ENCODE results near the gene TTC24.
"Not testable (repeated sequence)": the region's sequence is repeated elsewhere in the genome, so short reads cannot be mapped to it uniquely, and the experiment has no call there.

TTC24 gene

DNA sequence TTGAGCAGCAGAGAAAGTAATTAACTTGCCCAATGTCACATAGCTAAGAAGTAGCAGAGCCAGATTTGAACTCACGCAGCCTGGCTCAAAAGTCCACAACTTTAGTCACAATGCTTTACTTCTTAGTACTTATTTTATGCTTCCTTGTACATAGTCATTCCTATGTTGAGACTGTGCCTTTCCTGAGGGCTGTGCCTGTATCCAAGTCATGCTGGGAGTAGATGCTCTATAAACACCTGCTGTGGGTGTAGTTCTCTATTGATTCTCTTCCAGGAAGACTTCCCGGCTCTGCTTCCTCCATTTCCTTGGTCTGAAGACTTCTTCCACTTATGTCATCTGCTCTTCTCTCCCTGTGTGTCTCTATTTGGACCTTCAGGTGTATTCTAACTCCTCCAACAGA lies 23.8 kb upstream of the TTC24 start:
- no peak for DNase-seq

DNA sequence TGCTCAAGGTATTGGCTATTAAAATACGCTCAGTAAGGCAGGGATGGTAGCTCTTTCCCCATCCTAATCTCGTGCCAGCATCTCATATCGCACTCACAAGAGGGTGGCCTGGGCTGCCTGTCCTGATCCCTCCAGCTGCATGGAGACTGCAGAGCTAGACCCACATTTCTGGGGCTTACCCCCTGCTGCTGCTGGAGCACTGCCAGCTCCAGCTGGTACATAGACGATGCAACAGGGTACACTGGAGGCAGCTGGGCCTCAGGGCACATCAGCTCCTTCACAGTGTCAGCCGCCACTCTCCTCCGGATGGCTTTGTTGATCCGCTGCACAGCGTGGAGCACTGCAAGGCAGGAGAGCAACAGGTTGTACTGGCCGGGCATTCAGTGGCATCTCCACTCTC lies 23.2 kb upstream of the TTC24 start:
- DNase-seq = no peak

DNA sequence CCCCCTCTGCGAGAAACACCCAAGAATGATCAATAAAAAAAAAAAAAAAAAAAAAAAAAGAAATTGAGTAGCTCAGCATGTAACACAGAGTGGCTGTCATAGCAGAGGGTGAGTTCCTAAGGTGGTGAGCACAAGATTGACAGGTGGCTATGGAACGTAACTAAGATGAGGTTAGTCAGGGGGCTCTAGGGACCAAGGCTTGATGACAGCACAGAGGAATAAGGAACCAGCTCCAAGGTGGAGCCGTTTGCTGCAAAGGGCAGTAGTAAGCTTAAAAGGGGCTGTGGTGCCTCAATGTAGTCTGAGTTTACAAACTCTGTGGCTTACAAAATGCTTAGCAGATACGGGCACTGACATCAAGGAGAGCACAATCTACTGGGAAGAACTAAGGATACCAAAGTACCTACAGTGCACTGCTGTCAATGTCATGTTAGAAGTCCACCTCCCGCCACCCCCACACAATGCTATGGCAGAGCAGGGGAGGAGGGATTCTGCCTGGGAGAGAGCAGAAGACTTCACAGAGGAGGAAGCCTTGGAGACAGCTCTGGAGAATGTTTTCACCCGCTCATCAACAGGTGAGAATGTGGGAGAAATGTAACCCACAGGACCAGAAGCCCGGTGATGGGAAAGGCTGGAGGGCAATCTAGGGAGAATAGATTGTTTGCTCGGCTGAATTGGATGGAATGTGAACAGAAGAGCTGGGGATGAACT lies 20.3 kb upstream of the TTC24 start:
- no peak for DNase-seq

DNA sequence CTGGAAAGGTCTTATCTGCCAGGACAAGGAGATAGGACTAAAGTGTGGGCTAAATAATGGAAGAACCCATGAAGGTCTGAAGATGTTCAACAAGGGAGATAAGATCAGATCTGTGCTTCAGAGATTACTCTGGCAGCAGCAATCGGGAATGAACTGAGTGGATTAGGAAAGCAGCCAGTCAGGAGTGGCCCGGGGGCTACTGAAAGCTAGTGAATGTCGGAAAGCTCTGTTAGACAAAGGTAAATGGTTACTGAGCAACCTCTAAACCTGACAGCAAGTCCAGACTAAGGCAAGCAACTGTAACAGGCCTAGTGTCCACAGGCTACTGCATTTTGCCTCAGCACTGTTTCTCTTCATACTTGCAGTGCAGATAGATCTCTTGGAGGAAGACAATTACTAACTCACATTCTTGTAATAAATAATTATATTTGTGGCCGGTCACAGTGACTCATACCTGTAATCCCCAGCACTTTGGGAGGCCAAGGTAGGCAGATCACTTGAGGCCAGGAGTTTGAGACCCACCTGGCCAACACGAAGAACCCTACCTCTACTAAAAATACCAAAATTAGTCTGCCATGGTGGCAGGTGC lies 19.6 kb upstream of the TTC24 start:
- no peak for DNase-seq

DNA sequence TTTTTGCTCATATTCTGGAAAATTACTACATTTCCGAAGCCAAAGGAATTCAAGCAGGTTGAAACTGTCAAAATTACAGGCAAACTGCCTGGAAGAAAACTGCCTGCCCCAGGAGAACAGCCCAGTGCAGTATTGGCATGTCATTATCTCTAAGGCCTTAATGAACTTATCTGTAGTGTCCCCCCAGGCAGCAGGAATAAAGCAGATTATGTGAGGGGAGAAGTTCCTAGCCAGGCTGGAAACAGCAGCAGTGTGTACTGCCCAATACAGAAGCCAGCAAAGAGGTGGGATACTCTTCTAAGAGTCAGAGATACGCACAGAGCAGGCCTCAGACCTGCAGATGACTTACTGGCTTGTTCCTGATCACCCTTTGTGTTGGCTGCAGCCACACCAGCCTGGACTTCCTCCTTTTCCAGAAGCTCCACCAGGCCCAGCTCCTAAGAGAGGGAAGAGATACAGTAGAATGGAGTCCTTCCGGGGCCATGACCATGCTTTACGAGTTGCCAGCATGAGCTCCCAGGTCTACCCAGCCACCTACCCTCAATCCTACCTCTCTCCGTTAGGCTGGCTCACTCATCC lies 18.8 kb upstream of the TTC24 start:
- no peak for DNase-seq

DNA sequence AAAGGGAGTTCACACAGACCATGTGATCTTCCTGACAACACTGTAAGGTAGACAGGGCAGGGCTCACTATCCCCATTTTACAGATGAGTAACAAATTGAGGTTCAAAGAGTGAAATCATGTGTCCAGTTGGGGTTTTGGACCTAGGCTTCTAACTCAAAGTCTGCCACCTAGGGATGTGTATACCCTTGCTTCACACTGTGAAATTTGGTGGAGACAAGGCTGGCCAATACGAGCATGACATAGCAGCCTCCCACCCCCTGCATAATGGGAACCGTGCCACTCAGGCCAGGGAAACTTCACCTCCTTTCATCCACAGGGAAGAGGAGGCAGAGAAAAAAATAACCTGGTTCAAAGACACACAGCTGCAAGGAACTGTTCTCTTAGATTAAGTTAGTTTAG lies 14.0 kb upstream of the TTC24 start:
- DNase-seq = no peak

DNA sequence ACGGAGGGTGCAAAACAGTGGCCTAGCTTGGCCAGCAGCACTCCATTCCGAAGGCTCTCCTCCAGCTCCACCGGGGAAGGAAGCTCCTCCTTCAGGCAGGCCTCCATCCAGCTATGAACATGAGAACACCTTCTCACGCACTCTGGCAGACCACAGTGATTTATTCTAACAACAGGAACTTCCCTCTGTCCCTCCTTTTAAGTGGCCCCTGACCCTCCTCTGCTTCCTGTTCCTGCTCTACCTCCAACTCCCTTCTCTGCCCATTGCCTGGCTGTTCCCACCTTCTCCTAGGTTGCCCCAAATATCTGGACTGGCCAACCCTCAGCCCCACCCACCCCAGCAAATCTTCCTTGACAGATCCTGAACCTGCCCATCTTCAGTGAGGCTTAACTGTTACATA lies 13.1 kb upstream of the TTC24 start:
- DNase-seq = no peak

DNA sequence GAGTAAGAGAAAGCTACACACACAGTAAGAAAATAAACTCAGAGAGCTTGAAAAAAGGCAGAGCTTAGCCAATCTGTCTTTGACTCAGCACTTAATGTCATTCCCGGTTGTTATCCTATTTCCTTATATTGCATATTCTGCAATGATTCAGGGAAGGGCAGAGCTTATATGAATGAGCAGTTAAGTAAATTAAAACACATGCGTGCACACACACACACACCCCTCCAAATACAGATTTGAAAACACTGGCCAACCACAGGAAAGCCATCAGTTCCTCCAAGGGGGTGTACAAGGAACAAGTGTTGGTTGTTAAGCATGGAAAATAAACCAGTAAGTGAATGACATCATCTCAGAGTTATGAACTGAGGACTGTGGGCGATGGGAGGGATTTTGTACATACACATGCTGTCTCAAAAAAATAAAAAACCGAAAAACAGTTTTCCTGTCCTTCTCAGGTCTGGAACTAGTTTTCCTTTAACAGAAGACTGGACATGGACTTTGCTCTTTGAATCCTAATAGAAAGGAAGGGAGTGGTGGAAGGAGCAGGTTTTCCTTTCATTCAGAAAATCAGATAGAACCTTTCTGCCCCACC lies 8.2 kb upstream of the TTC24 start:
- DNase-seq = peak; percentile 95

DNA sequence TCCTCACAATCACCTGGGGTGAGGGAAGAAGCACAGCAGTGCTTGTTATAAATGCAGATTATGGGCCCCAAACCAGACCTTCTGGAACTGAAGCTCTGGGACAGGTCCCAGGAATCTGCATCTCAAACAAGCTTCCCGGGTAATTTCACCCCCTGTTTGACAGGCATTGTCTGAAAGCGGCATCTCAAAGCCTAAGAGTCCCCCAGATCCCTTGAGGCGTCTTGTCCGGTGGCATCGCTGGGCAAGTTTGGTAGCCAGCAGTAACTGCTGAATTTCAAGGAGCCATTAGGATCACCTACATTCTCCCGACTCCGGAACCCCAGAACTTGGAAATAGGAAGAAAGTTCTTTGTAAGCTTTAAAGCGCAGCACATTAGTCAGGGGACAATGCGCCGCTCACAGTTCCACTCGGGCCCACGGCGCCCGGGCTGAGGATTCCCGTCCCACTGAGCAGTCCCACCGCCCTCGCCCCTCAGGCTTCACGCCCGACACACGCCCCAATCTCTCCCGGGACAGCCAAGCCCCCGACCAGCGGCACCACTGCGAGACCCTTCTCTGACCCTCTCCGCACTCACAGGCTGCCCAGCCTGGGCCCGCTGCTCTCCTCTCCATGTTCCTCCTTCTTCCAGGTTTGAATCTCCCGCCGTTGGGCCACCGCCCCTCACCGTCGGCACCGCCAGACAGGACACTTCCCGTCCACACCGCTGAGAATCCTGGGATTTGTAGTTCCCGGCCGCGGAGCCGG lies 7.4 kb upstream of the TTC24 start, which contains the start of gene IQGAP3:
TSS of gene IQGAP3 (minus strand) at position 647 of the 744 bp plus-strand sequence. CDS start at position 611, 36 bp downstream.
- peak; percentile 85 for DNase-seq

DNA sequence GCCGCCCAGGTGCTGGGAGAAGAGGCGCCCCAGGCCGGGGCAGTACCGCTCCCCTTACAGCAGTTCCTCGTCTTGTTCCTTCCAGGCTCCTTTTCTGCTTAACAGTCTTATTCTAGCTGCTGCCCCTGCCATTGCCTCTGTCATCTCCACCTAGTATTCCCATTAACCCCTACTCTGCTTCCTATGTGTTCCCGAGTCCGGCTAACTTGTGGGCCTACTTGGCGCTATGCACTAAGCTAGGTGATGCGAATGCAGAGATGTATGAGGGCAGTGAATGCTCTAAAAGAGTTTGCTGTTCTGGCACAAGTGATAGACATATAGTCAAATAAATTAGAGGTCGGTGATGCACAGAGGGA lies 6.9 kb upstream of the TTC24 start:
- no peak for DNase-seq

DNA sequence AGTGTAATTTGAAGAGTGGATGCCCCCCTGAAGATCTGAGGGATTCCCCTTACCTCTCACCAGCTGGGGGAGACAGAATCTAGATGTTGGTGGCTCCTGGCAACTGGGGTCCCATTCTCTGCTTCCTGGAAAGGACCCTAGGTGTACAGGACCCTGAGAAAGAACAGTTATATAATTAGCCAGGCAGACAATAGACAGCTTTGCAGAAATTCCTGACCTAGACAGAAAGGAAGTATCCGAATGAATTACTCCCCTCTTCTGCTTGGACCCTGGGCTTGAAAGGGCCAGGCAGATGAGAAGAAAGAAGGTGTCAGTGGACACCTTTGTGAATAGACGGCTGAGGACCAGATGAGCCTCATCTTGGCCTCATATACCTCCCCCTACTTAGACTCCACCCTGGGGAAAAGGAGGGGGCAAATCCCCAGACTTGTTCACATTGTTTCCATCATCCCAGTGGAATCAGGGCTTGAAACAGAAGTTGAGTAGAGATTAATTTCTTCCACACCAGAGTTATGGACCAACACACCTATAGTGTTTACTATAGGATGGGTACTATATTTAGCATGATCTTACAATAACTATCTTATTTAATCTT lies 5.4 kb upstream of the TTC24 start:
- DNase-seq = no peak

DNA sequence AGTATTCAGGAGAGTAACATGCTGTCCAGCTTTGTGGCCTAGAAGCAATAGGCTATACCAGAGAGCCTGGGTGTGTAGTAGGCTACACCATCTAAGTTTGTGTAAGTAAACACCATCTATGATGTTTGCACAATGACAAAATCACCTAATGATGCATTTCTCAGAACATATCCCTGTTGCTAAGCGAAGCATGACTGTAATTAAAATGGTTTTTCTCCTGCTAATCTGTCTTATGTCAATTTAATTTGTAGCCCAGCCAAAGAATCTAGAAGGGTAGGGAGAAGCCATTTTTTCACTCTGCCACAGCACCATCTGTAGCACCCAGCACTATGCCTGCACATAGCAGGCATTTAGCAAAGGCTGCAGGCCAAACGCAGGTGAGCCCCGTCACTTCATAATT lies 2.0 kb upstream of the TTC24 start:
- DNase-seq = no peak

DNA sequence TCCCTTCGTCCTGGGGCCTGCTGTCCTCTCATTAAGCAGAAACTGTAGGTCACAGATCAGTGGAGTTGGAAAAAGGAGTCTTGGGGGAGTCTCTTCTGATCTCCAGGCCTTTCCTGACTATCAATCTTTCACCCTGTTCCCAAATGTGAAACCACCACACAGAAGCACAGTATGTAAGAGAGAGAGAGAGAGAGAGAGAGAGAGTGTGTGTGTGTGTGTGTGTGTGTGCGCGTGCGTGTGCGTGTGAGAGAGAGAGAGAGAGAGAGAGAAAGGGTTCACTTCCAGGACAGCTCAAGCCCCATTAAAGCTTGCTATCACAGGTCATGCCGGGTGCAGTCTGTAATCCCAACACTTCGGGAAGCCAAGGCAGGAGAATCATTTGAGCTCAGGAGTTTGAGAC lies 1.5 kb upstream of the TTC24 start:
- DNase-seq = no peak

DNA sequence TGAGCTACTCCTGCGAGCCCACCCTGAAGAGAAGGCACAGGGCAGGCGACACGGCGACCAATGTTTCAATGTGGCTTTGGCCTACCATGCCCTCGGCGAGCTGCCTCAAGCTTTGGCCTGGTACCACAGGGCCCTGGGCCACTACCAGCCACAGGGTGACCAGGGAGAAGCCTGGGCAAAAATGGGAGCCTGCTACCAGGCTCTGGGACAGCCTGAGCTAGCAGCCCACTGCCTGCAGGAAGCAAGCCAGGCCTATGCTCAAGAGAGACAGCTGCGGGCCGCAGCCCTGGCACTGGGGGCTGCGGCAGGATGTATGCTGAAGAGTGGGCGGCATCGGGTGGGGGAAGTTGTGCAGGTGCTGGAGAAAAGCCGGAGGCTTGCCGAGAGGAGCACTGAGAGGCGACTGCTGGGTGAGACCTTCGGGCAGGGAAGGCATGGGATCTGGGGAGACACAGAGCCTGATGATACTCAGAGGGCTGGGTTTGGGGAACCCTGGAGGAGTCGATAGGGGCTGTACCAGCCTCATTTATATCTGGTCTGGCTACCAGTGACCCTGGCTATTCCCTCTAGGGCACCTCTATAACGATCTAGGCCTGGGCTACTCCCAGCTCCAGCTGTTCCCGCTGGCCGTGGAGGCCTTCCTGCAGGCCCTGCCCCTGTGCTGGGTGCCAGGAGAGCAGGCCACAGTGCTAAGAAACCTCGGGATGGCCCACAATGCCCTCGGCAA lies 2.3 kb downstream of the TTC24 start:
- no peak for DNase-seq

DNA sequence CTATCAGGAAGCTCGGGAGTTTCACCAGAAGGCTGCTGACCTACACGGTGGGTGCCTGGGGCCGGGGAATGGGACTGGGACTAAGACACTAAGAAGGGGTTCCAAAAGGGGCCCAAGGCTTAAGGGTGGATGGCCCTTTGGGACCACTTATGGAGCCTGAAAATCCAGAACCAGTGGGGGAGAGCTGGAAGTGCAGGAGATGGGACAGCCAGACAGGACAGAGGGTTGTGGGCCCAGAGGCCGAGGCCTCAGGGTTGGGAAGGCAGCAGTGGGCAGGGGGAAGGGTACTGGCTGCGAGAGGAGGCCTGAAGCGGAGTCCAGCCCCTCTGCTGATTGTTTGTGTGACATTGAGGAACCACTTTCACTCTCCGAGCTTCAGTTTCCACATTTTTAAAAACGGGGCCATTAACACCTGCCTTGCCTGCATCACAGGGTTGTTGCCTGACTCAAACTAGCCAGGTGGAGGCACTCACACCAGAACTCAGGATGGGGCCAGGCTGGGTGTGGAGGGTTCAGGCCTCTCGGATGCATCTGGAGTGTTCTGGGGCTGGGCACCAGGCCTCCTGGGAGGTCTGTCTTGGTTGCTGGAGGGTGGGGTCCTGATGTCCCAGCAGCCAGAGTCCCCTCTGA lies 3.0 kb downstream of the TTC24 start:
- no peak for DNase-seq

DNA sequence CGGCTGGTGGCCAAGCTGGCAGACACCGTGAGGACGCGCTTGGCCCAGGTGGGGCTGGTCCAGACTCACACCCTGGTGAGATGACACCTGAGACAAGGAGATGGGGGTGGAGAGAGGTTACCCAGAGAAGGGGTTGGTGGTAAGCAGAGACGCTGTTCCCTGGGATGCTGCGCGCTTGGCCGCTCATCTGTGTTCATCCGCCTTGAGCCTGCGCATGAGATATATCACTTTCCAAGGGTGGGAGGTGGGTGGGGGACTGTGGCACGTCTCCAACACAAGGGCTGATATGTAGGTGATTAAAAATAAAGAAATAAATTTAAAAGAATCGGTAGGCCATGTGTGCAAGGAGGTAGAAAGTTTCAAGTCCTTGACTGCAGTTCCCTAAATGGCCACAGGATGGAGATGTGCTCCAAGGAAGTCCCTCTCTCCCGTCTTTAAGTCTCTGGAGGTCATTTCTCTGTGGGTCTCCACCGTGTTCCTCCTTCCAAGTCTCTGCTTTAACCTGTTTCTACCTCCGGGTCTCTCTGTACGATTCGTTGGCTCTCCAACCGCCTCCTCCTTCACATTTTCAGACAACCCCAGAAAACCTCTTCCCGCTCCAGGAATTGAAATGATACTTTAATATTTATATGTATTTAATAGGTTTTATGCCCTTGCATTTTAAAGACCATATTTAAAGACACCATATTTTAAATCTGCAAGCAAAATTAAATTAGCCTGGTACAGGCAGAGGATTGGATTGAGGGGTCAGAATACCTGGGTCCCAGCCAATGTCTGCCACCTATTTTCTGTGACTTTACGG lies 4.5 kb downstream of the TTC24 start:
- peak; percentile 72 for DNase-seq

DNA sequence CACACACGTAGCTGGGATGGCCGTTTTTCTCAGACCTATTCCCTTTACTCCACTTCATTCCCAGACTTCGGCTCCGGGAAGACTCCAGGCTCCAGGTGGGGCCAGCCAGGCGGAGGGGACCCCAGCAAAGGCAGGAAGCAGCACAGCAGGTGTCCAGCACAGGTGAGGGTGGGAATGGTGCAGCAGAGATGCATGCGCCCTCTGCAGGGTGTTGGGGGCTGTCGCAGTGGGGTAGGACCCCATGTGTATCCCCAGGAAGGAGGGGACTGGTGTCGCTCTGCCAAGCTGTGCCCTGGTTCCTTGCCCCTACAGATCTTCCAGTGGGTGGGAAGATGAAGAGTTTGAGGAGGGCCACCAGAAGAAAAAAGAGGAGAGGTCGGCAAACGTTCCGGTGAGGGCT lies 5.3 kb downstream of the TTC24 start:
- DNase-seq = no peak

DNA sequence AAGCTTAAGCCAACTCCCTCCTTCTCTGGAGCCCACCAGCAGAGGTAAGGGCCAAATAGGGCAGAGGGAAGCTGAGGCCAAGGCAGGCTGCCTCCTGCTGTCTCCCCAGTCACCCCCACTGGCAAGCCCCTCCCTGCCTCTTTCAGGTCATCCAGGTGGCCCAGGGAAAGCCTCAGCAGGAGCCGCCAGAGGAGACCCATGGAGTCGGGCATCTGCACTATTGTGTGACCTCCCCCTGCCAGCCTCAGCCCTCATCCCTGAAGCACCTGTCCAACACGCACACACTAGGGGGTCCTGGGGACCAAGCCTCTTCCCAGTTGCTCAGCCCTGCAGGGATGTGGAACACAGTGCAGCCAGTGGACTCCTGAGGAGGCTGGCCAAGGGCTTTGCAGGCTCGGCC lies 6.8 kb downstream of the TTC24 start:
- DNase-seq = no peak

DNA sequence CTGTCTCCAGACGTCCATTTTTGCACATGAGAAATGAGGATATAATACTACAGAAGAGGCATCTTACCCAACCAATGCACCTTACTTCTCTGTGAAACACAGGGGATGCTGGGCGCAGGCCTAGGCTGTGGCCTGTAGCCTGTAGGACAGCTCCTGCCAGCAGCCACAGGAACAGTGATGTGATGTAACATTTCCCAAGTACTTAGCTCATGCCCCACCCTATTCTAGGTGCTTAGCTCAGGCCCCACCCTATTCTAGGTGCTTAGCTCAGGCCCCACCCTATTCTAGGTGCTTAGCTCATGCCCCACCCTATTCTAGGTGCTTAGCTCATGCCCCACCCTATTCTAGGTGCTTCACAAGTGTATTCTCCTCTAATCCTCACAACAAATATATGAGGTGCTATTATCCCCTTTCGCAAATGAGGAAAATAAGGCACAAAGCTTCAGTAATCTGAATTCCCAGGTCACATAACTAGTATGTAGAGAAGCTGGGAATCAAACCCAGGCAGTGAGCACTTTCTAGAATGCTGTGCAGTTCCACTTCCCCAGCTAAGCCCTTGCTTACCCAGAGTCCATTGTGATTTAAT lies 7.5 kb downstream of the TTC24 start:
- DNase-seq = no peak

DNA sequence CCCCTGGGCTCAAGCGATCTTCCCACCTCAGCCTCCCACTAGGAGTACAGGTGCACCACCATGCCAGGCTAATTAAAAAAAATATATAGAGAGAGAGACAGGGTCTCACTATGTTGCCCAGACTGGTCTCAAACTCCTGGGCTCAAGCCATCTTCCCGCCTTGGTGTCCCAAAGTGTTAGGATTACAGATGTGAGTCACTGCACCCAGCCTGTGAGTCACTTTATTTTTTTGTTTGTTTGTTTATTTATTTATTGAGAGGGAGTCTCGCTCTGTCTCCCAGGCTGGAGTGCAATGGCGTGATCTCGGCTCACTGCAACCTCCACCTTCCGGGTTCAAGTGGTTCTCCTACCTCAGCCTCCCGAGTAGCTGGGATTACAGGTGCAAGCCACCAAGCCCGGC lies 8.4 kb downstream of the TTC24 start:
- DNase-seq = not testable (repeated sequence)

DNA sequence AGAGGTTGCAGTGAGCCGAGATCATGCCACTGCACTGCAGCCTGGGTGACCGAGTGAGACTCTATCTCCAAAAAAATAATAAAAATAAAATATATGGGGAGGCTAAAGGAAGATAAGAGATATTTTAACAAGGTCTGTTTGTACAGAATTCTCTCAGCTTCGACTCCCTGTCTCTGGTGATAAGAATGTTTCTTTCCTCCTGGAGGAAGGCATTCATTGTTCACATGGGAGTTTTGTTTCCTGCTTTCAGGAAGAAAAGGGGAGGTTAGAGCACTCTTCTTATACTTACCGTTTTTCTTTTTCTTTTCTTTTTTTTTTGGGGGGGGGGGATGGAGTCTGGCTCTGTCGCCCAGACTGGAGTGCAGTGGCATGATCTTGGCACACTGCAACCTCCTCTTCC lies 10.0 kb downstream of the TTC24 start:
- no peak for DNase-seq
